HG03354 (cell line): Measurements from ENCODE around the gene RBL1.
"Not testable (repeated sequence)": the region's sequence is repeated elsewhere in the genome, so short reads cannot be mapped to it uniquely, and the experiment has no call there.

Experiments
- ATAC-seq: cut with Tn5 transposase; IDR thresholded peaks from one replicate; pipeline ENCODE4 v1.9.1; 2021; ENCODE audit warnings: mild to moderate bottlenecking; ENCODE audit not compliant: unreplicated experiment, poor library complexity, severe bottlenecking

Gene RBL1

GRCh38 chr20:37095599-37096414, at the start of gene RBL1:
Gene RBL1 (minus strand): TSS chr20:37095997. CDS start chr20:37095928, 69 bp downstream.
- peak; percentile 73 for ATAC-seq

- ATAC-seq, result no peak
Measured at GRCh38 chr20:37144856-37145404, 49.1 kb upstream of the RBL1 start.

GRCh38 chr20:37142708-37143107, 46.9 kb upstream of the RBL1 start:
- no peak for ATAC-seq

GRCh38 chr20:37137547-37137946, 41.8 kb upstream of the RBL1 start:
- ATAC-seq, result no peak

GRCh38 chr20:37133952-37134351, 38.2 kb upstream of the RBL1 start:
- no peak for ATAC-seq

GRCh38 chr20:37131486-37131885, 35.7 kb upstream of the RBL1 start:
- no peak for ATAC-seq

- ATAC-seq, result no peak
Measured at GRCh38 chr20:37128803-37129202, 33.0 kb upstream of the RBL1 start.

- not testable (repeated sequence) for ATAC-seq
Measured at GRCh38 chr20:37126290-37126689, 30.5 kb upstream of the RBL1 start.

GRCh38 chr20:37123441-37123840, 27.6 kb upstream of the RBL1 start:
- no peak for ATAC-seq

- no peak for ATAC-seq
Measured at GRCh38 chr20:37120497-37120896, 24.7 kb upstream of the RBL1 start.

- no peak for ATAC-seq
Measured at GRCh38 chr20:37119356-37120036, 23.7 kb upstream of the RBL1 start.

GRCh38 chr20:37114012-37114411, 18.2 kb upstream of the RBL1 start:
- ATAC-seq, result no peak

- no peak for ATAC-seq
Measured at GRCh38 chr20:37111926-37112455, 16.2 kb upstream of the RBL1 start.

- ATAC-seq, result no peak
Measured at GRCh38 chr20:37108676-37109075, 12.9 kb upstream of the RBL1 start.

- ATAC-seq, result no peak
Measured at GRCh38 chr20:37102571-37102970, 6.8 kb upstream of the RBL1 start.

- ATAC-seq, result no peak
Measured at GRCh38 chr20:37096415-37097041, 731 bp upstream of the RBL1 start.

GRCh38 chr20:37095108-37095598, 644 bp downstream of the RBL1 start:
- ATAC-seq, result peak; percentile 31

- ATAC-seq, result no peak
Measured at GRCh38 chr20:37090407-37090806, 5.4 kb downstream of the RBL1 start.

- no peak for ATAC-seq
Measured at GRCh38 chr20:37081717-37082289, 14.0 kb downstream of the RBL1 start.

- ATAC-seq, result no peak
Measured at GRCh38 chr20:37077009-37077408, 18.8 kb downstream of the RBL1 start.
